Transverse colon (tissue), 4 donors: Measurements from ENCODE around the gene TPRA1. TPM values are rescaled to one million over a fixed set of nuclear protein-coding genes. Genes with fewer than 3 reads are reported as not detected.

Source experiments
- DNase-seq: peaks from one replicate; pipeline ENCODE4 v3.0.0-alpha.2; 2019
- H3K27ac ChIP-seq, 4 donors: fragments of 200-600 bp; sonication (generic); 2 replicates each; pipeline ENCODE4 v1.5.1; 2016 to 2018; ENCODE audit warnings: inconsistent platforms in 4 of 4
- H3K27me3 ChIP-seq: fragments of 200-600 bp; sonication (generic); 2 replicates; pipeline ENCODE4 v1.5.1; 2017; ENCODE audit warnings: inconsistent platforms
- H3K36me3 ChIP-seq, 4 donors: fragments of 200-600 bp; sonication (generic); 2 replicates each; pipeline ENCODE4 v1.5.1; 2017 to 2019; ENCODE audit warnings: inconsistent platforms in 4 of 4
- H3K4me1 ChIP-seq, 4 donors: fragments of 200-600 bp; sonication (generic); 2 replicates each; pipeline ENCODE4 v1.5.1; 2017 to 2020; ENCODE audit warnings: inconsistent platforms in 4 of 4
- H3K4me3 ChIP-seq, 4 donors: fragments of 200-600 bp; sonication (generic); 1 replicate in 1 of 4; 2 replicates in 3 of 4; pipeline versions ENCODE4 v1.5.1 to v1.6.1; 2017 to 2019; ENCODE audit warnings: inconsistent platforms in 4 of 4
- H3K9me3 ChIP-seq, 2 donors: fragments of 200-600 bp; sonication (generic); 2 replicates each; pipeline ENCODE4 v1.5.1; 2017 to 2019; ENCODE audit warnings: inconsistent platforms in 2 of 2
- EP300 ChIP-seq: sonication (generic); formaldehyde crosslinking; IDR thresholded peaks from one replicate; pipeline ENCODE4 v1.6.1; 2017; ENCODE audit warnings: antibody characterized with exemption, low read depth
- POLR2A ChIP-seq: fragments of 450-650 bp; IDR thresholded peaks from one replicate; pipeline ENCODE4 v1.6.1; 2016; ENCODE audit warnings: antibody characterized with exemption, mild to moderate bottlenecking, moderate library complexity
- POLR2AphosphoS5 ChIP-seq, 3 donors: sonication (generic); formaldehyde crosslinking; IDR thresholded peaks; one replicate each; pipeline ENCODE4 v1.6.1; 2016; ENCODE audit warnings: antibody characterized with exemption in 3 of 3
- WGBS, 2 donors: methylation state at CpG; one replicate each; pipeline ENCODE4 v1.1.5; 2018; ENCODE audit warnings: low coverage in 1 of 2; 5-methylcytosine and 5-hydroxymethylcytosine counted together
- in situ Hi-C, 4 donors: fragments of 200-750 bp; cut with MboI; loops; one replicate each; pipeline versions ENCODE4 v1.15.0 to v1.15.1; 2017; ENCODE audit warnings: low sequenced_read_pairs in 3 of 4, low pct_ligation_motif_present in 1 of 4, low pct_unique_long_range_greater_than_20kb in 1 of 4
- intact Hi-C: fragments of 100-400 bp; cut with DNase I; formaldehyde crosslinking; loops from one replicate; pipeline ENCODE4 v1.15.1; 2023; ENCODE audit warnings: low total_unique reads
- total RNA-seq, 4 donors: library from RNA; depleted of rRNA; stranded (reverse); fragments of >200 nt; gene quantifications; one replicate each; pipeline ENCODE4 v1.1.0, GENCODE V29; 2016
- TF ChIP-seq, protein P1 (sequence below), 5 experiments: fragments of 200-600 bp in 3 of 5; fragments of 450-650 bp in 2 of 5; sonication (generic) in 3 of 5; IDR thresholded peaks; 1 replicate in 2 of 5; 2 replicates in 3 of 5; pipeline ENCODE4 v1.5.1; 2016 to 2017; ENCODE audit warnings: antibody characterized with exemption in 5 of 5, inconsistent platforms in 3 of 5, mild to moderate bottlenecking in 2 of 5, moderate library complexity in 1 of 5

The TPRA1 gene
- total RNA-seq, 4 donors from 2014 or later: 16.1 to 29.8 (median 21.1) TPM

DNA sequence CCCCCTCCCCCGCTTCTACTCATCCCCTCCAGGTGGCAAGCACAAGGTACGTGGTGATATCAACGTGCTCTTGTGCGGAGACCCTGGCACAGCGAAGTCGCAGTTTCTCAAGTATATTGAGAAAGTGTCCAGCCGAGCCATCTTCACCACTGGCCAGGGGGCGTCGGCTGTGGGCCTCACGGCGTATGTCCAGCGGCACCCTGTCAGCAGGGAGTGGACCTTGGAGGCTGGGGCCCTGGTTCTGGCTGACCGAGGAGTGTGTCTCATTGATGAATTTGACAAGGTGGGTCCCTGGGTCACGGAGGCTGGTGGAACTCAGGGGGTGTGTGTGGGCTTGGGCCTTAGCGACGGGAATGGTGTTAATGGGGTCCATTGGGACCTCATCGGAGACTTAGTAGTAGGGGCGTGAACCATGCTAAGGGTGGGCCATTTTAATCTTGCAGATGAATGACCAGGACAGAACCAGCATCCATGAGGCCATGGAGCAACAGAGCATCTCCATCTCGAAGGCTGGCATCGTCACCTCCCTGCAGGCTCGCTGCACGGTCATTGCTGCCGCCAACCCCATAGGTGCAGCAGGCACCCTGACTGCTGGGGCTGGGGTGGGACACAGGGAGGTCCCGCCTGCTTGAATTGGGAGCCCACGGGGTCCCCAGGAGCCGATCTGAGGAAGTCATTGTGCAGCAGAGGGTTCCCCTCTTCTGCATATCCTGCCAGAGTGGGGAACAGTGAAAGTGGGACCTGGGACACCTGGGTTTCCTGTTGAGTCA, 26.5 kb upstream of the TPRA1 start:
- intact Hi-C loops (no loop called here), in situ Hi-C loops (no loop called here)
- no peak for DNase-seq
- 94% methylated on average over 25 of the region's 26 CpGs; no CpG with 5 or more reads in 1 of the 2 donors for WGBS, 2 donors
- H3K9me3 ChIP-seq: no peaks in the 10 kb centered on the region
- no peak overlapping the region for H3K27ac ChIP-seq
- peaks cover 0 to under 1% (median 0%) of the 10 kb centered on the region in 4 donors for H3K36me3 ChIP-seq
- no peaks in the 10 kb centered on the region for H3K4me1 ChIP-seq
- TF ChIP-seq POLR2A (no peak), EP300 (no peak)
- no peak overlapping the region for H3K4me3 ChIP-seq
- H3K27me3 ChIP-seq: no peaks in the 10 kb centered on the region

DNA sequence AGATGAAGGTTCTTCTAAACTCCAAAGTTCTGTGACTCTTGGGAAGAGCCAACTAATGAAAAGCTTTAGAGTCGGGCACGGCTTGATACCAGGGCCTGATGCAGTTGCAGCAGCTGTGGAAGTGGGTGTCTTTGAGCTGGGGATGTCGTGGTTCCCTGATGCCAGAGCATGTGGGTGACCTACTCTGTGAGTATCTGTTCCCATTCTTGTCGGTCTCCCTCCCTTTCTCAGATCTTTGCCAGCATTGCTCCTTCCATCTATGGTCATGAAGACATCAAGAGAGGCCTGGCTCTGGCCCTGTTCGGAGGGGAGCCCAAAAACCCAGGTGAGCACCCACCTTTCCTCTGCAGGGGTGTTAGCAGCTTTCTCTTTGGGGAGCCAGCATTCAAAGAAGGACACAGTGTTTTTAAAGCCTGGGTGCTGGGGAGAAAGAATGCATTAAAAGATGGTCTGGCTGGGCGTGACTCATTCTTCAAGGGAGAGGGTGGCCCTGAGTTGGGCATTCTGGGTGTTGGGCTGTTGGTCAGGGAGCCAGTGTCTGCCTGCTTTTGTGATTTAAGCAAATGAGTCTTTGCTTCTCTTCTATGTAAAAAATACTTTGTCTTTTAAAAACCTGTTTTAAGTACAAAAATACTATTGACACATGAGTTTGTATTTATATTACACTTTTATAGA, 25.2 kb upstream of the TPRA1 start:
- 89% methylated on average over 6 of the region's 6 CpGs; no CpG with 5 or more reads in 1 of the 2 donors for WGBS, 2 donors
- Histone ChIP-seq H3K36me3 (no peaks in the 10 kb centered on the region), H3K4me1 (no peaks in the 10 kb centered on the region), H3K27me3 (no peaks in the 10 kb centered on the region), H3K9me3 (no peaks in the 10 kb centered on the region), H3K4me3 (no peak overlapping the region), H3K27ac (no peak overlapping the region)
- intact Hi-C loops: no loop called here
- TF ChIP-seq POLR2AphosphoS5 (IDR thresholded peaks at IDR 0.05): no peak
- TF ChIP-seq EP300: no peak
- TF ChIP-seq POLR2A: no peak
- TF ChIP-seq, protein P1, sequence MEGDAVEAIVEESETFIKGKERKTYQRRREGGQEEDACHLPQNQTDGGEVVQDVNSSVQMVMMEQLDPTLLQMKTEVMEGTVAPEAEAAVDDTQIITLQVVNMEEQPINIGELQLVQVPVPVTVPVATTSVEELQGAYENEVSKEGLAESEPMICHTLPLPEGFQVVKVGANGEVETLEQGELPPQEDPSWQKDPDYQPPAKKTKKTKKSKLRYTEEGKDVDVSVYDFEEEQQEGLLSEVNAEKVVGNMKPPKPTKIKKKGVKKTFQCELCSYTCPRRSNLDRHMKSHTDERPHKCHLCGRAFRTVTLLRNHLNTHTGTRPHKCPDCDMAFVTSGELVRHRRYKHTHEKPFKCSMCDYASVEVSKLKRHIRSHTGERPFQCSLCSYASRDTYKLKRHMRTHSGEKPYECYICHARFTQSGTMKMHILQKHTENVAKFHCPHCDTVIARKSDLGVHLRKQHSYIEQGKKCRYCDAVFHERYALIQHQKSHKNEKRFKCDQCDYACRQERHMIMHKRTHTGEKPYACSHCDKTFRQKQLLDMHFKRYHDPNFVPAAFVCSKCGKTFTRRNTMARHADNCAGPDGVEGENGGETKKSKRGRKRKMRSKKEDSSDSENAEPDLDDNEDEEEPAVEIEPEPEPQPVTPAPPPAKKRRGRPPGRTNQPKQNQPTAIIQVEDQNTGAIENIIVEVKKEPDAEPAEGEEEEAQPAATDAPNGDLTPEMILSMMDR (IDR thresholded peaks at IDR 0.05): no peak
- in situ Hi-C loops: no loop called here
- no peak for DNase-seq

DNA sequence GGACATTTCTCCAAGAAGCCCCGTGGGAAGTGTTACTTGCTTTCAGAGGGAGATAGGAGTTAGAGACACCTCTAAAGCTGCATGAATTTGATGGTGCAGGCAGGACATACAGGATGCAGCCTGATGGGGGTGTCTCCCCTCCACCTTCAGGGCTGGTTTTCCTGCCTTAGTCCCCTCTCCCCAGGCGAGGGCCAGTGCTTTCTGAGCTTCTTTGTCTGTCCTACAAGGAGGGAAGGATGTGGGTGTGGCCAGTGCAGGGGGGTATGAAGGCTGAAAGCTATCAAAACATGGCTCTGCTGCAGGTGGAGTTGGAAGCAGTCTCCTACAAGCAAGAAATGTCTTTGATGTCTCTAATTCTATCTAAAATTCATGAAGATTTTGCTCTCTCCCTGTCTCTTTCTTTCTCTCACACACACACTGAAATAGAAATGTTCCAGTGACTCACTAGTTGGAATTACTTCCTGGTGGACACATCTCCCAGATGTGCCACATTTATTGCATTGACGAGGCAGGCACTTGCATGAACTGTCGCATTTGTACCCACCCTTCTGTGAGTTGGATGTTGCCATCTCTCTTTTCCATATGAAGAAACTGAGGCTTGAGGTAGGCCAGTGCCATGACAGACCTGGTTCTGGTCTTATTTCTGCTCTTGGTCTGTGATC, 24.5 kb upstream of the TPRA1 start:
- no peaks in the 10 kb centered on the region for H3K27me3 ChIP-seq
- no peaks in the 10 kb centered on the region for H3K9me3 ChIP-seq
- no peaks in the 10 kb centered on the region for H3K36me3 ChIP-seq
- TF ChIP-seq EP300 (no peak), POLR2A (no peak), POLR2AphosphoS5 (IDR thresholded peaks at IDR 0.05) (no peak)
- TF ChIP-seq, protein P1 (IDR thresholded peaks at IDR 0.05): no peak
- 52 to 79% methylated on average over 2 to 4 of the region's 4 CpGs for WGBS, 2 donors
- DNase-seq: no peak
- intact Hi-C loops (no loop called here), in situ Hi-C loops (no loop called here)
- no peaks in the 10 kb centered on the region for H3K4me1 ChIP-seq
- no peak overlapping the region for H3K4me3 ChIP-seq
- H3K27ac ChIP-seq: no peak overlapping the region

DNA sequence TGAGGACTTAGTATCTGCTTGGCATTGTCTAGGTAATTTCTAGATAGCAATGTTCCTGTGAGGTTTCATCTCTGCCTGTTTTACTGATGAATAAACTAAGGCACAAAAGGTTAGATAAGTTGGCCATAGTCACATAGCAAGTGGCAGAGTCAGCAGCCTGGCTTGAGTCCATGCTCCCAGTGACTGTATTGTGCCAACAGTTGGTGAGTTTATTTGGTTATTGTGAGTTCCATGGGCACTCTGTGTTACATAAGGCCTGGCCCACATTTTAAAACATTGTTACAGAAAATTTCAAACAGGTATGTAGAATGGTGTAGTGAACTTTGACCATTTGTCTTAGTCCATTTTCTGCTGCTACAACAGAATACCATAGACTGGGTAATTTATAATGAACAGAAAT, 22.9 kb upstream of the TPRA1 start:
- no peak overlapping the region for H3K27ac ChIP-seq
- H3K36me3 ChIP-seq: no peaks in the 10 kb centered on the region
- in situ Hi-C loops: no loop called here
- H3K27me3 ChIP-seq: no peaks in the 10 kb centered on the region
- no peak overlapping the region for H3K4me3 ChIP-seq
- DNase-seq: no peak
- no peaks in the 10 kb centered on the region for H3K4me1 ChIP-seq
- TF ChIP-seq, protein P1 (IDR thresholded peaks at IDR 0.05): no peak
- TF ChIP-seq EP300 (no peak), POLR2A (no peak), POLR2AphosphoS5 (IDR thresholded peaks at IDR 0.05) (no peak)
- no peaks in the 10 kb centered on the region for H3K9me3 ChIP-seq
- intact Hi-C loops: no loop called here
